ENCODE results near the gene SLC16A10.

DNA sequence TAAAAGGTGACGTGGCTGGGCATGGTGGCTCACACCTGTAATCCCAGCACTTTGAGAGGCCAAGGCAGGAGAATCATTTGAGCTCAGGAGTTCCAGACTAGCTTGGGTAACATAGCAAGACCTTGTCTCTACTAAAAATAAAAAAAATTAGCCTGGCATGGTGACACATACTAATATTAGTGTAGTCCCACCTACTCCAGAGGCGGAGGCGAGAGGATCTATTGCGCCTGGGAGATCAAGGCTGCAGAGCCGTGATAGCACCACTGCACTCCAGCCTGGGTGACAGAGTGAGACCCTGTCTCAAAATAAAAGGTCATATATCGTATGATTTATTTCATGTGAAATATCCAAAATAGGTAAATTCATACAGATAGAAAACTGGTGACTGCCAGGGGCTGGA, 132.5 kb downstream of the SLC16A10 start:
- TF ChIP-seq CTCF (IDR thresholded peaks at IDR 0.05), result no peak
- TF ChIP-seq POLR2A (IDR thresholded peaks at IDR 0.05), result no peak
- no peak for TF ChIP-seq POLR2AphosphoS5 (IDR thresholded peaks at IDR 0.05)
- no peak for TF ChIP-seq EP300 (IDR thresholded peaks at IDR 0.05; ENCODE audit: low read depth)
